ENCODE measurements around the gene RIPPLY1.
"Not testable (repeated sequence)": the region's sequence is repeated elsewhere in the genome, so short reads cannot be mapped to it uniquely, and the experiment has no call there.

RIPPLY1 gene

DNA sequence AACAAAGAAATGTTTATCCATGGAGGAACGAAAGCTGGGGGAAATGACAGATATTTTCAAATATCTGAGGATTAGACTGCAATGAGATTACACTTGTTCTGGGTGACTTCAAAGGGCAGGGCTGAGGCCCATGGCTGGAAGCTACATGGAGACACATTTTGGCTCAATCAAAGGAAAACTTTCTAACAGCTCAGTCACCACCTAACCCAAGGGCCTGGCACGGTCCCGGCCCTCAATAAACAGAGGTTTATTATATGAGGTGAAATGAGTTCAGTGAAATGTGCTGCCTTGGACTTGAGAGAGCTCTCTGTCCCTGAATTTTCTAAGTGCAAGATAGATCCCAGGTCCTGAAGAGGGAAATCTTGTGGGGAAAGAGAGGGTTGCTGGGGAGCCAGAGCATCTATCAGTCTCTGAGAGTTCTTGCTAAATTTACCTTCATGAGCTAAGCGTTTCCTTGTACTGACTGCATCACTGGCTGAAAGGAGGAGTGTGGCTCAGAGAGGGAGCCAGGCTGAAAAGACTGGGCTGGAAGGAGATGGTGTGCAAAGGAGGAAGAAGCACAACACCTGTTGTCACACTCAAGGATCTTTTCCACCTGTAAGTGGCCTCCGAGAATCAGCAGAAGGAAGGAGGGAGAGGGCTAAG lies 2.0 kb upstream of the RIPPLY1 start:
- no peak for DNase-seq

DNA sequence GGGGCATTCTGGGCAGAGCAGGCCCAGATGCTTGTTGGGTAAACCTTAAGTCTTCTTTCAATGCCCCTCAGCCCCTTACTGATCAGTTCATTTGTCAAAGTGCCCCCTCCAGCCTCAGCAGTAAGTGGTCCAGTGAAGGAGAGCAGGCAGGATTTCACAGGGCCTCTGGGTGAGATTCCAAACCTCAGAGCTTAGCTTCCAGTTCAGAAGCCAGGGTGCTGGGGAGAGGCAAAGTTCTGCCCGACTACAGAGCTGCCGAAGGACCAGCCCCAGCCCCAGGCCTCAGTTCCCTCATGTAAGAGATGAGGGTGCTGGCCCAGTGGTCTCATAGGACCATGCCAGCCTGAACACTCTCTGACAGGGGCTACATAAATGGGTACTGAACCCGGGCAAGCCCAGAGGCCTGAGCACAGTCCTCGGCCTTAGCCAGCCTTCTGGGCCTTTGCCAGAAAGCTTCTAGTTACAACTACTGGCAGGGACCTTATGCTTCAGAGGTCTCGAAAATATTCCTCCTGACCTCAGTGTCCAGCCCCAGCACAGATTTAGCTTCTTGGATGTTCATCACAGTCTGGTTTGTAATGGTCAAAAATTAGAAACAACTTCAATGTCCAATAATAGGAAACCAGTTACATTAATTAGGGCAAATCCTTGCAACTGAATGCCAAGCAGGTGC lies 851 bp upstream of the RIPPLY1 start:
- DNase-seq: no peak

DNA sequence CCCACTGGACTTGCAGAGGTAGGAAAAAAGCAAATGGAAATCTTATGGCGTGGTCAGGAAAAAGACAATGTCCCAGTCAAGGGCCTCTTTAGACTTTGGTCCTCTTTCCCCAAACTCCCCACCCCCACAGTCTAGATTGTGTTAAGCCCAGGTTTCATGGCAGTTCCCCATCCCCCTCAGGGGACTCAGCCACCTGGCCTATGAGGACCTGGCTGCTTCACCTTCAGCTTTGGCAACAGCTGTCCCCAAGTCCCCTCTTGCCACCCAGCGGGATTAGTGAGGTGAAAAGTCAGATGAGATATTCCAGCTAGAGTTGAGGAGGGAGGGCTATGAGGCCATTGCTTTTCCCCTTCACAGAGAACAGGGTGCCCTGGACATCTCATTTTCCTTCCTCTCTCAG lies 457 bp downstream of the RIPPLY1 start:
- DNase-seq: no peak

DNA sequence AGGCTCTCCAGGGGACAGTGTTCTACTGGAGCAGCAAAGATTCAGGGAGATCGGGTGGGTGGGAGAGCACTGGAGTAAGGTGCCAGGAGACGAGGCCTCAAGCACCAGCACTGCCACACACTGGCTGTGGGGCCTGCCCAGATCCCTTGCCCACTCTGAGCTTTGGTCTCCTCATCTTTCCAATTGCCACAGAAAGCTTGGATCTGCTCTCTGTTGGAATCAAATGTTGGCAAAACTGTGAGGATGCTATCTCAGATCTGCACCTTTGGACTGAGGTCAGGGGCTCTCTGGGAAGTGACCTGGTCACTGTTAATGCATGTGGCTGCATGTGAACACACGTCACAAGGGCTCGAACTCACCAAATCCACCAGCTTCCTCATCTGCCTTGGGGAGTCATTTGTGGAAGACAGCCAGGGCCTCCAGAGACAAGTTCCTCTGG lies 1.3 kb downstream of the RIPPLY1 start:
- no peak for DNase-seq

DNA sequence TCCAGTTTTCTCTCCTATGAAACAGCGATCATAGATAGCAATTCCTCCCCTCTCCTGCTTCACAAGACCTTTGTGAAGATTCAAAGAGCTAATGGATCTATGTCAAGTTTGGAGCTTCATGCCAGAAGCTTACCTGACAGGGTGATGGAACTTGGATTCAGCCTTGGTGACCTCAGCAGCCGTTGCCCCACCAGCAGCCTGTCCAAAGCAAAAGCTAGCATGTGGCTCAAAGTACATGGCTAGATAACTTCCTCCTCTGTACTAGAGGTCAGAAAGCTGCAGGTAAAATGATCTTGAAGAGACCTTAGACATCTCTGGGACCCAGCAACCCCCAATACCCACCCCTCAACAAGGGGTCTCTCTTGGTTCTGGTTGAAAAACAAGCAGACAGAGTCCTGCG lies 1.8 kb downstream of the RIPPLY1 start:
- no peak for DNase-seq

- no peak for DNase-seq
Observed at GRCh38 chrX:106899841-106900240, 3.3 kb downstream of the RIPPLY1 start.

DNA sequence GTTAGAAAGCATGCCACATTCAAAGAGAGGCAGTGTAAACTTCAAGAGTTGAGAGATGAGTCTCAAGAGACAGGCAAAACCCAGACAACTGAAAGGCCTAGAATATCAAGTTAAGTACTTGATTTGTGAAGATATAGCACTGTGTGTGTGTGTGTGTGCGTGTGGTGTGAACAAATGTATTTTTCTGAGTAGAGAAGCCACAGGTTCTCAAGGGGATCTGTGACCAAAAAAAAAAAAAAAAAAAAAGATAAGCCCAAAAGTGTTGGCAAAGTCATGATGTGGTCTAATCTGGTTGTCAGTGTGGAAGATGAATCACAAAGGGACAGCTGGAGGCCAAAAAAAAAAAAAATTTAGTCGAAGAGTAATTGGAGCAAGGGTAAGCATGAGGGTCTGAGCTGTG lies 3.9 kb downstream of the RIPPLY1 start:
- DNase-seq: no peak

DNA sequence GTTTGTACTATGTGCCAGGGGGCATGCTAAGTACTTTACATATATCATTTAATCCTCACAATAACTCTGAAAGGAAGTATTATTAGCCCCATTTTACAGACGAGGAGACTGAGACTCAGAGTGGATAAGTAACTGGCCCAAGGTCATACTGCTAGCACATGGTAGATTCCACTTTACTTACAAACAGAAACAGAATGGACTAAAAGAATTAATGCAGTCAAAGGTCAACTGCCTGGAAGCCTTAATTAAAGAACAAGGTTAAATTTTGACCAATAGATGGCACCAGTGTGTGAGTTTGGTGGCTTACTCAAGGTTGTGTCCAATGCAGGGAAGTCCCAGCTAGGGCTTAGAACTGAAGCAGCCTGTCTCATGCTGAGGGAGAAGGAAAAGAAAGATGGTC lies 4.7 kb downstream of the RIPPLY1 start:
- peak; percentile 69 to 75 (median 72) for DNase-seq

- DNase-seq: no peak
Observed at GRCh38 chrX:106897259-106897658, 5.9 kb downstream of the RIPPLY1 start.

DNA sequence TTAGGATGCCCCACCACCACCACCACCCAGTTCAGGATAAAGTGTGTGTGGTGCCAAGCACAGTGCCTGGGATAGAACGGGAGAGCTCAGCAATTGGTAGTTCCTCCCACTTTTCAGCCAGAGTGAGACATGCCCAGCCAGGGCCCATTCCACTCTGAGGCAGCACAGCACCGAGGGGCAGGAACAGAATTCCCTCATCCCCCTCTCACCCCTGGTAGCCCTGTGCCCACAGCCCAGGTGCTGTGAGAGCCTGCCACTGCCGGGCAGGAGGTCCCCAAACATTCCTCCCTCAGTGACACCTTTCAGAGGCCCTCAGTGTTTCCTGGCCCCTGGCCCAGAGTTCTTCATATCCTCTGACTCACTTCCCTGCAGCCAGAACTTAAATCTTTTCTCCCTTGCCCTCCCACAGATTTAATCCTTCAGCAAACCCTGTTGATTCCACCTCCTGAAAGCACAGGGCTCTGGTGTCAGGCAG lies 8.1 kb downstream of the RIPPLY1 start:
- DNase-seq: no peak

GRCh38 chrX:106894392-106894909 lies 8.7 kb downstream of the RIPPLY1 start:
- DNase-seq: peak; percentile 51 to 65 (median 59)

DNA sequence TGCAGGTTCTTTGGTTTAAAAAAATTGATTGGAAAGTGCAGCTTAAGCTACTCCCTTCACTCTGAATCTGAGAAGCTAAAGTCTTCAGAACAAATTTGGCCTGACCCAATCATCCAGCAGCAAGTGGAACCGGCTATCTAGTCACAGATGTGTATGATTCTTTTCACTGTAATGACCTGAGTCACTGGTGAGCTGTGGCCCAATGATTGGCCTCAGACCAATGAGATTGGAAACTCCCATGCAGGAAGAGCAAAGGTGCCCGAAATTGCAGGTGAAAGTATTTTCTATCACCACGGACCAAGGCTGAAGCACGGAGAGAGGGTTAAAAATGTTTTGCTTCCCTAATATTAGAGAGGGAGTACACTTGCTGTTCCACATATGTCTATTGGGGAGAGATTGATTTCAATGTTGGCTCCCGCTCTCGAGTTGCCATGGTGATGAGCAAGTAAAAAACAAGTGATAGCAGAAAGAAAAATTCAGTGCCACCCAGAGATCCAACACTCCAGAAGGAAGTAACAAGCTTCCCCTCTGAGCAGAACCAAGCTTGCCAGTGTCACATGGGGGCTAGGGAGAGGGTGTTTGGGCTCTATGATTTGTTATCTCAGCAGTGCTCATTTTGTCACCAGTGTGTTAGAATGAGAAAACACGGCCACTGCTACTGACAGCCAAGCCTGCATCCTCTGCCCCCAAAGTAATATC lies 11.2 kb downstream of the RIPPLY1 start:
- no peak for DNase-seq

- no peak for DNase-seq
Observed at GRCh38 chrX:106889468-106889867, 13.7 kb downstream of the RIPPLY1 start.

GRCh38 chrX:106875151-106875550 lies 28.0 kb downstream of the RIPPLY1 start:
- DNase-seq: no peak

DNA sequence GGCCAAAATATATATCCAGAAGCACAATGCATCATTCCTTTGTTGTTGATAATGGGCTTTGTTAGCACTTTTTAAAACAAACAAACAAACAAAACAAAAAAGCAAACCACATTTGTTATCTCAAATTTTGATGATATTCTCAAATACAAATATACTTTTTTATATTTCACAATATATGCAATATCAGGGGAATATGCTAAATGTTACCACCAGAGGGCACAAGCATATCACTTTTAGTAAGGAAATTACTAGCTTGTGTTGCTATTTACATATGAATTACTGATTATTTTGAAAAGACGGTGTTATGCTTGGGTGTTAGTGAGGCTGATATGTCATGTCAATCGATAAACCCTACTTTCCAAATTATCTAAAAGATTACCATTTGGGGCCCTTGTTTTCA lies 29.1 kb downstream of the RIPPLY1 start:
- DNase-seq: peak; percentile 28 to 54 (median 53)

GRCh38 chrX:106872796-106873195 lies 30.3 kb downstream of the RIPPLY1 start:
- not testable (repeated sequence) for DNase-seq

DNA sequence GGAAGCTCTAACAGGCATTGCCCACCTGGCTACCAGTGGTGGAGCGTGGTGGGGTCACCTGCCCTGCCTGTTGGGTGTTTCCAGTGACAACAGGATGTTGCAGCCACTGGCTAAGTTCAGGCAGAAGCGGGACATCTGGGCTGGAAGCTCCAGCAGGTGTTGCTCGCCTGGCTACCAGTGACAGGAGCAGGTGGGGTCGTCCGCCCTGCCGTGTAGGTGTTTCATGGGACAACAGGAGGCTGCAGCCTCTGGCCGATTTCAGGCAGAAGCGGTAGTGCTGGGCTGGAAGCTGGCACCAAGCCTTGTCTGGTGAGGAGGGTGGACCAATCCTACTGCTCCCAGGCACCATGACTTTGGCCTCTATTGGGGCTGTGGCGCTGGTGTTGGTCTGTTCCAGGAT lies 39.4 kb downstream of the RIPPLY1 start:
- DNase-seq: no peak

- DNase-seq: peak in 2 of 3 donors; percentile 12 to 13
Observed at GRCh38 chrX:106862972-106863688, 40.0 kb downstream of the RIPPLY1 start.
